ENCODE measurements around the gene GPT2.

GPT2 gene

GRCh38 chr16:46973996-46974324 is 89.8 kb downstream of the GPT2 start:
- DNase-seq = no peak

DNA sequence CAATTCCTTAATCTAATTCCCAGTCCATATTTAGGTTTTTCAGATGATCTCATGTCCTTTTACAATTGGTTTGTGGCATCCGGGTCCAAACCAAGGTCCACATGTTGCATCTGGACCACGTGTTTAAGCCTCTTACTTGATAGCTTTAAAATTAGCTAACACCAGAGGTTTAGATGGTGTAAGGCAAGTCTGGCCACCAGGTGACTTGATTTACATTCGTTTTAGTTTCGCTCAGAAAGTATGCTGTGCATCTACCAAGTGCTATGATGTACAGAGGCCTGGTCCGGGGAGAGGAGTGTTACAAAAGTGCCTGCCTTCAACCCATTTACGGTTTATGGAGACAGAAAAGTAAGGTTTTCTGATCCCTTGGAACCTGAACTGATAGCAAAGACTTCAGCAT is 90.2 kb downstream of the GPT2 start:
- DNase-seq = no peak

- DNase-seq = no peak
Measured at GRCh38 chr16:46975165-46975564, 91.0 kb downstream of the GPT2 start.

GRCh38 chr16:46975908-46976470 is 91.8 kb downstream of the GPT2 start:
- DNase-seq = no peak

GRCh38 chr16:46976550-46976949 is 92.4 kb downstream of the GPT2 start:
- DNase-seq = no peak

Data from stimulated activated CD4-positive, alpha-beta T cell treated with anti-CD3 and anti-CD28 coated beads, Interleukin-12 subunit alpha, Interleukin-12 subunit beta, amount 100 ng/mL, for 4 hours (primary cell).